Stimulated activated CD8-positive, alpha-beta memory T cell treated with anti-CD3 and anti-CD28 coated beads, Interleukin-12 subunit alpha, Interleukin-12 subunit beta, amount 100 ng/mL, for 1 hour (primary cell): ENCODE data around the gene GNA12.
"Not testable (repeated sequence)": the region's sequence is repeated elsewhere in the genome, so short reads cannot be mapped to it uniquely, and the experiment has no call there.

ENCODE experiments used
- DNase-seq: peaks from one replicate; pipeline ENCODE4 v3.0.0-alpha.2; 2020; ENCODE audit warnings: low read depth

The GNA12 gene

GRCh38 chr7:2751086-2751485 lies 93.0 kb downstream of the GNA12 start:
- no peak for DNase-seq

DNA sequence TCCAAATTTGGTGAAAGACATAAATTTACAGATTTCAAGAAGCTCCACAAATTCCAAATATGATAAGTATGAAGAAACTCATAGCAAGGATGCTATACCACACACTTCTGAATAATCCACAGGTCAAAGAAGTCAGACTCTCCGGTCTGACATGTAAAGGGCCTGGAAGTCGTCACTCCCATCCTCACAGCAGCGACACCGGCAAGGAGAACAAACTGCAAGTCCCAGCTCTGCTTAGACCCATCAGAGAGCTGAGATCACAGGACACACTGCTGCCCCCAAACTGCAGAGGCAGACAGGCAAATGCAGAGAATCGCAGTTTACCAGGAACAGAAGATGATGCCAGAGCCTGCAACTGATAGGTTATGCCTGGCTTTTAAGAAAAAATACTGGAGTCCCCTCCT lies 94.1 kb downstream of the GNA12 start:
- no peak for DNase-seq

- not testable (repeated sequence) for DNase-seq
These were observed 95.4 kb downstream of the GNA12 start for GRCh38 chr7:2748684-2749083.

- DNase-seq, result not testable (repeated sequence)
These were observed 100.5 kb downstream of the GNA12 start for GRCh38 chr7:2743523-2744185.

GRCh38 chr7:2738766-2739549 lies 105.2 kb downstream of the GNA12 start:
- no peak for DNase-seq

DNA sequence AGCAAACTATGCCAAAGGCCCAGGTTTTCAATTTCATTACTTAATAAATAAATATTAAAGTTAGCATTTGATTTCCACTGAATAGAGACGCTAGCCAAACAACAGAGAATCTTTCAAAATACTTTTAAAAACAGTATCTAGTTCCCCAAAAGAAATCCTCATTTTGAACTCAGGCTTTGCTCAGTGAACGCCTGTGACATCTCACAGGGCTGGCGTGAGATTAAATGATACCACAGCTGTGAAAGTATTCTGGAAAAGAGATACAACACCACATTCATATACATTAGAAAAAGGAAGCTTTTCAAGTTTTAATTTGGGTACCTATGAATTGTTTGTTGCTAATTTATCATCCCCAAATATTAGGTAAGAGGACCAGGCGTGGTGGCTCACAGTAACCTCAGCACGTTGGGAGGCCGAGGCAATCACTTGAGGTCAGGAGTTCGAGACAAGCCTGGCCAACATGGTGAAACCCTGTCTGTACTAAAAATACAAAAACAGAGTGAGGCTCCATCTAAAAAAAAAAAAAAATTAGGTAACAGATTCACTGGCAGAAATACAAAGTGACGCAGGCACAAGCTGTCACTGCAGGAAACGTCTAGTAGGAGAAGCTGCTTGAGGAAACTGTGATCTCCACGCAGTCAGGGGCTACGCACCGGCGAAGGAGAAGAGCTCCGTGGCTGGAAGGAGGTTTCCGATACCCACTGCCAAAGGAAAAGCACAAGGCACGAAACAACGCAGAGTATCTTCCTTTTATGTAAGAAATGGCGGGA lies 106.2 kb downstream of the GNA12 start:
- DNase-seq, result no peak

- DNase-seq, result not testable (repeated sequence)
These were observed 106.9 kb downstream of the GNA12 start for GRCh38 chr7:2737005-2737743.

GRCh38 chr7:2736411-2736914 lies 107.6 kb downstream of the GNA12 start:
- DNase-seq, result no peak

DNA sequence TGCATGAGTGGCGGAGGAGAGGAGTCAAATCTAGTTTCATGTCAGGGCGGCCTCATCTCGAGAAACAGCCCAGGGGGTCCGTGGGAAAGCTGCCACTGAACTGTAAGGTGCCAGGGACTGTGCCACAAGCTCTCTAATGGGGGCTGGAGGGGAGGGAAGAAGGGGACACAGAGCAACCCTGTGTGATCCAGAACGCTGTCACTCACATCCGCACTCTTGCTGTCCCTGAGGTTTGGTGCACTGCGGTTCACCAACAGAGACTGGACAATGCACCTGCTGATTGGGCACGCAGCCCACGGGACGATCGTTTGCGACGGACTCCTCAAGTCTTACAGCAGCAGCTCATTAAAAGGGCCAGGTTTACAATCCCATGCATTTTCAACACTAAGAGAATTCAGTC lies 108.4 kb downstream of the GNA12 start:
- DNase-seq, result no peak

DNA sequence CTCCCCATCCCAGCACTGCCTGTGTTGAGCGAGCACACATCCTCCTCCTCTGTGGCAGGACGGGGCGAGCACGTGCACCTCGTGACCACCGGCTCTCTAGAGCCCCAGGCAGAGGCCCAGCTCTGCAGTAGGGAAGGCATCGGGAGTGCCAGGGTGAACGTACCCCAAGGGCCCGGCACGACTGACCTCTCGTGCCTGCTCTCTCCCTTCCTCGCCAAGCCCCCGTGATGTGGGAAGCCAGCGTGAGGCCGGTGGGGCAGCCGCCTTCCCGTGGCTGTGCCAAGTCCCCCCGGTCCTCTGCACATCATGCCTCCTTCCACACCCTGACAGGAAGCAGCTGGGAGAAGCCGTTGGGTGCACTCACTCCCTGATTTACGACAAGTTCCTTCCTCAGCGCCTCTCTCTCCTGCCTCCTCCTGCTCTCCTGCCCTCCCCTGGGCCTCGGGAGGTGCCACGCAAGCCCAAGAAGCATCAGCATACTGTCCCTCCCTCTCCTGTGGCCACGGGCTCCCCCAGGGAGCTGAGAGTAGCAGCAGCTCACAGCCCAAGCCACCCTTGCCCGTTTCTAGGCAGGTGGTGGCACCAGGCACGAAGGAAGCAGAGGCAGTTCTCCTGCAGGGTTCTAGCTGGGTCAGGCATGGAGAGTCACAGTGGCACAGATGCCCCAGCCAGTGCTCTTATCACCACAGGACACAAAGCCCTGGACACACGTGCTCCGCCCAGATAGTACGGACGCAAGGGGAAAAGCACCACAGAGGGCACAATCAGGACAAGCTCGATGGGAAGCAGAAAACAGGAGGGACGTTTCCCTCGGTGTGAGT lies 109.1 kb downstream of the GNA12 start:
- no peak for DNase-seq

GRCh38 chr7:2734084-2734686 lies 109.9 kb downstream of the GNA12 start:
- DNase-seq, result no peak

DNA sequence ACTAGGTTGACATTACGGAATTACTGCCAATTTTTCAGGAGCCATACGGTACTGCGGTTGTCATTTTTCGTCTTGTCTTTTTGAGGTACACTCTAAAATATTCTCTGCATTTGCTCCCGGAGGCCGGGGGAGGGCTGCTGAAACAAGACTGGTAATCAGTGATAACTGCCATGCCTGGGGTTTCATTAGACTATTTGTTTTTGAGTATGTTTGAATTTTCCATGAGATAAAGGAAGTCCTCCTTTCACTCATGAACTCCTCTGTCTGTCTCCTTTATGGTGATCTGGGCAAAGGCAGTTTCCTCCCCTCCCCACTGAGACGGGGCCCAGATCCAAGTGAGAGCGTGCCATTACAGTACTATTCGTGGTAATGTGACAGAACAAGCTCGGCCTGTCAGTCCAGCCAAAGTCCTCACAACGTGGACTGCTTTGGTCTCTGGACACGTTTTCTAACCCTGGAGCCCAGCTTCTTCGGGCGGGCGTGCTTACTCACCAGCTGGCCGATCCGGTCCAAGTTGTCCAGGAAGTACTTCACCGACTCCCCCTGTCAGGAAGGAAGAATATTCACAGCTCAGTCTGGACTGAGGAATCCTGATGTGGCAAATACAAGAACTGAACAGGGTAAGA lies 111.0 kb downstream of the GNA12 start:
- DNase-seq, result no peak

DNA sequence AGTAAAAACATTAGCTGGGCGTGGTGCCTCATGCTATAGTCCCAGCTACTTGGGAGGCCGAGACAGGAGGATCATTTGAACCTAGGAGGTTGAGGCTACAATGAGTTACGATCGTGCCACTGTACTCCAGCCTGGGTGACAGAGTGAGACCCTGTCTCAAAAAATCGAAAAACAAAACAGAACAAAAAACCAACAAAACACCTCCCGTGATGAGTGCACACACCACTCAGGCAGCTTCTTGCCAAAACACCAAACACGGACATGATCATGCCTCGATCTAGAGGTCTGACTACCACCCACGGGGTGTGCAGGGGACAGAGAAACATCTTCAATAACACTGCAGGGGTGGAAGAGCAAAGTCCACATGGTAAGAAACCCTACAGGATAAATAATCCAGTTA lies 111.7 kb downstream of the GNA12 start:
- DNase-seq, result no peak

- no peak for DNase-seq
These were observed 113.0 kb downstream of the GNA12 start for GRCh38 chr7:2730846-2731770.

DNA sequence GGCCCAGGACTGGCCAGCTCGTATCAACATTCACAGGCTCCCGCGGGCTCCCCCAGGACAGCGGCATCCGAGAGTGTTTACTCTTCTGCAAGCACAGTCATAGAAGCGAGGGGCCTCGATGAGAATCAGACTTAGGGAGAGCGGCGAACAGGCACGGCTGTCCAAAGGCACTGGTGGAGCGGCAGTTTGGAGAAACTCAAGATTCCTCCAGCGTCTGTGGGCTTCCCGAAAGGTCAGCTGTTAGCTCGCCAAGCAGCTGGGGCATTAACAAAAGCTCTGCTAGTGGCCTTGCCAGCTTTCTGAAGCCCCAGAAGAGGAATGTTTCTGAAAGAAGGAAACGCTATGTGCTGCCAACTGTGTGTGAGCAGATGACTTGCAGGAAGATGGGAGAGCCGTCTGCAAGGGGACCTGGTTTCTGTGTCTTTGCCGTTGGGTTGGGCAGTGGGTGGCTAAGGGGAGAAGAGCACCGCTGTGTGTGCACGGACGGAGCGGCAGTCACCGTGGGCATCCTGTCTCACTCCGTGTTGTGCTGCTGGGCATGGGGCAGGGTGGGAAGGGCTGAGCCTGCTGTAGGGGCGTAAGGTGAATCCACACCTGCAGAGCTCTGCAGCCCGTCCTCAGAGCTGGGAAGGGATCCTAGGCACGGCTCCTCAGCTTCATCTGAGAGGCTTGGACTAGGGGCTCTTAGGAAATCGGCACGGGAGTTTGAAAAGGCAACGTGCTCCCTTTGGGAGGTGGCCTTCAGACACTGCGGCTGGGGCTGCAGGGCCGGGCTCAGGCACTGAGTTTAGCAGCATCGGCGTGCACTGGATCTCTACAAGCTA lies 114.0 kb downstream of the GNA12 start:
- no peak for DNase-seq

DNA sequence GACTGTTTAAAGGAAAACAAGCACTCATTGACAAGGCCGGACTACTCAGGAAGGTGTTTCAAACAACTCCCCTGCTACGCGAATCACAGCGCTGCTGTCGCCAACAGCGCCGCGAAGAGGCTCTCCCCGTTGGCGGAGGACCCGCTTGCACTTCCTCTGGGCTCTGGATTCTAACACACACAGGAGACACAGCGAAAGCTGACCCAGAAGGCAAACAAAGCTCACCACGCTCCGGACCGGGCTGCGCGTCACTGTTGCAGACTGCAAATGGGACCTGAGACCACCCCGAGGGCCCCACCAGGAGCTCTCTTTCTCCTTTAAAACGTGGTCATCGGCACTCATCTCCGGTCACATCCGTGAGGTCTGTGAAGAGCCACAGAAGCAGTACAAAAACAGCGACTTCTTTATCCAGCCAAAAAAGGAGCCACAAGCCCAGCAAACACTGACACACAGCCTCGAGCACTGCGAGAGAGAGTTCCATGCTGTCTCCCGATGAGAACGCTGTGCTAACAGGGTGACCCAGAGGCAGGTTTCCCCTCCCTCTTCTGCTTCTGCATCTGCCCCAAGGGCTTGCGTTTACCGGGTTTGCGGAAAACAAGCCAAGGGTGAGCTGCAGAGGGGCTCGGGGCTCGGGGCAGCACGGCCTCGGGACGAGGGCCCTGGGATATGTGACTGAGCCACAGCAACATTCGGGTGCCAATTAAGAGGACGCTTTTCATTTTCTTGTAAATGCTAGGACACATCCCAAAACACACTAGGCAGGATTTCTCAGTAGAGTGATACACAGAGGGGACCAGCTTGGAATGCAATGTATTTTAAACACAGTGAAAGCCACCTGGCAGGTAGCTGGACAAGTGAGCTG lies 114.8 kb downstream of the GNA12 start:
- no peak for DNase-seq
